Measurements from ENCODE around the gene SETD6. TPM values are rescaled to one million over a fixed set of nuclear protein-coding genes. Genes with fewer than 3 reads are reported as not detected.
A peak's percentile ranks its signal among the peaks of the same experiment; 100 is the strongest.

SETD6 gene
- total and polyA plus RNA-seq, 2 of the 13 experiments (the other 11 are each of a cell fraction or from before 2014, with no cell fraction given), result 24.0 to 25.7 TPM

GRCh38 chr16:58494981-58495520, 20.3 kb upstream of the SETD6 start (continued):
- TF ChIP-seq U2AF2 (IDR thresholded peaks at IDR 0.05; ENCODE audit: low read depth, low read length), result 0 out of 2 replicates have a peak, but pooled peaks have one; percentile 72
- peak; percentile 100 for TF ChIP-seq RBM22 (optimal IDR thresholded peaks at IDR 0.05; ENCODE audit: low read length)
- TF ChIP-seq SAP130 (CRISPR knock-in tag; IDR thresholded peaks at IDR 0.05; ENCODE audit: low read depth), result peak; percentile 54
- TF ChIP-seq RFX1 (IDR thresholded peaks at IDR 0.05), result peak; percentile 99
- peak; percentile 95 to 98 for TF ChIP-seq MAFK (conservative IDR thresholded peaks at IDR 0.05 in 1 of 2, IDR thresholded peaks at IDR 0.05 in 1 of 2; ENCODE audit: low read length in 2 of 2)

GRCh38 chr16:58495521-58496331, 19.6 kb upstream of the SETD6 start:
- Histone ChIP-seq H3K27me3 (ENCODE audit: control insufficient read depth in 1 of 2, insufficient read depth in 2 of 2, low read length in 2 of 2) (peaks cover 0 to 18% of the 10 kb centered on the region in 2 experiments; a peak in 2 of 5 replicates), H3K9ac (ENCODE audit: insufficient read depth, low read depth, low read length) (no peak overlapping the region), H3K4me1 (ENCODE audit: insufficient read depth, low read length) (peaks cover 23% of the 10 kb centered on the region), H3K4me3 (replicated peaks in 1 of 3; ENCODE audit: insufficient read depth in 1 of 3, low read depth in 2 of 3, low read length in 3 of 3) (no peak overlapping the region), H3K9me3 (ENCODE audit: low read length) (no peaks in the 10 kb centered on the region), H3K4me2 (ENCODE audit: low read depth, low read length) (no peak overlapping the region), H3K27ac (ENCODE audit: extremely low read length, insufficient read depth, low read length) (no peak overlapping the region), H3K79me2 (ENCODE audit: insufficient read depth, low read length) (no peaks in the 10 kb centered on the region), H4K20me1 (ENCODE audit: insufficient read depth, low read length) (no peaks in the 10 kb centered on the region), H2AFZ (ENCODE audit: low read length) (no peak overlapping the region), H3K36me3 (replicated peaks in 1 of 2; ENCODE audit: control insufficient read depth in 1 of 2, insufficient read depth in 2 of 2, low read length in 2 of 2) (no peaks in the 10 kb centered on the region)
- DNase-seq (ENCODE audit: low spot score) (no peak), FAIRE-seq (no peak), ATAC-seq (no peak)
- CTCF ChIA-PET (ENCODE audit: low intra/inter-chr PET ratio, low total read pairs), result interaction anchor here (0.8 kb wide), 1 partner anchor 142 kb away, joined by 3 read pairs; no protein-coding TSS in a partner anchor
- TF ChIP-seq ZBTB49 (CRISPR knock-in tag; IDR thresholded peaks at IDR 0.05; ENCODE audit: borderline replicate concordance) (no peak), SRSF1 (optimal IDR thresholded peaks at IDR 0.05; ENCODE audit: low read depth, low read length) (no peak), ZFP91 (CRISPR knock-in tag; IDR thresholded peaks at IDR 0.05; ENCODE audit: borderline replicate concordance) (0 out of 2 replicates have a peak, but pooled peaks have one; percentile 12)
- intact Hi-C loops (cut with micrococcal nuclease; ENCODE audit: unreplicated experiment), result loop anchor here (5.0 kb wide), 1 partner anchor 262 kb away; no protein-coding TSS in a partner anchor
- no TSS peak for BruUV-seq (replicated peaks)
- in situ Hi-C loops (cut with HindIII; ENCODE audit: extremely low pct_ligation_motif_present, low pct_unique_long_range_greater_than_20kb), result no loop called here
- WGBS (ENCODE audit: low lambda C conversion rate), result 55% methylated on average over 9 of the region's 24 CpGs
- POLR2A ChIA-PET, result no interaction called here

Measured in HepG2 (cell line).